Neural progenitor cell (in vitro differentiated cells): Measurements from ENCODE around the gene SERPINE2. TPM values are rescaled to one million over a fixed set of nuclear protein-coding genes. Genes with fewer than 3 reads are reported as not detected.

Experiments
- DNase-seq: peaks from one replicate; pipeline ENCODE4 v3.0.0-alpha.2; 2016; ENCODE audit warnings: low spot score
- H2AFZ ChIP-seq: fragments of 200-600 bp; sonication (generic); replicated peaks from 2 replicates; pipeline ENCODE4 v1.6.1; 2016; ENCODE audit warnings: antibody characterized with exemption
- H3F3A ChIP-seq: fragments of 200-600 bp; sonication (generic); 2 replicates; pipeline ENCODE4 v1.6.1; 2016; ENCODE audit warnings: antibody characterized with exemption, low read depth
- H3K27ac ChIP-seq: fragments of 200-600 bp; sonication (generic); 2 replicates; pipeline ENCODE4 v1.5.1; 2016; ENCODE audit warnings: mild to moderate bottlenecking
- H3K27me3 ChIP-seq: fragments of 200-600 bp; sonication (generic); 2 replicates; pipeline ENCODE4 v1.6.1; 2016; ENCODE audit warnings: mild to moderate bottlenecking, moderate library complexity
- H3K36me3 ChIP-seq: fragments of 200-600 bp; sonication (generic); 2 replicates; pipeline ENCODE4 v1.5.1; 2016
- H3K4me1 ChIP-seq: fragments of 200-600 bp; sonication (generic); 2 replicates; pipeline ENCODE4 v1.6.1; 2016; ENCODE audit warnings: mixed run types
- H3K4me2 ChIP-seq: fragments of 200-600 bp; sonication (generic); 2 replicates; pipeline ENCODE4 v1.6.1; 2016
- H3K4me3 ChIP-seq: fragments of 200-600 bp; sonication (generic); 2 replicates; pipeline ENCODE4 v1.5.1; 2016
- H3K79me2 ChIP-seq: fragments of 200-600 bp; sonication (generic); 2 replicates; pipeline ENCODE4 v1.6.1; 2016; ENCODE audit warnings: low read depth
- H3K9ac ChIP-seq: fragments of 200-600 bp; sonication (generic); 2 replicates; pipeline ENCODE4 v1.6.1; 2016
- H3K9me3 ChIP-seq: fragments of 200-600 bp; sonication (generic); 2 replicates; pipeline ENCODE4 v1.5.1; 2016; ENCODE audit warnings: low read depth
- H4K20me1 ChIP-seq: fragments of 200-600 bp; sonication (generic); 2 replicates; pipeline ENCODE4 v1.6.1; 2016; ENCODE audit warnings: low read depth
- H3K27ac Mint-ChIP-seq: 3 replicates; pipeline ENCODE4 v1.8.0; 2021; ENCODE audit warnings: mixed read lengths
- H3K27me3 Mint-ChIP-seq: 2 replicates; pipeline ENCODE4 v1.8.0; 2022; ENCODE audit warnings: low read depth, mild to moderate bottlenecking, inconsistent platforms, moderate library complexity, mixed read lengths; ENCODE audit not compliant: insufficient read depth
- H3K36me3 Mint-ChIP-seq: 3 replicates; pipeline ENCODE4 v1.8.0; 2021; ENCODE audit warnings: mixed read lengths
- H3K4me1 Mint-ChIP-seq: 3 replicates; pipeline ENCODE4 v1.8.0; 2021; ENCODE audit warnings: mixed read lengths
- H3K4me3 Mint-ChIP-seq: 3 replicates; pipeline ENCODE4 v1.8.0; 2021; ENCODE audit warnings: mild to moderate bottlenecking, moderate library complexity, mixed read lengths
- H3K9me3 Mint-ChIP-seq: 3 replicates; pipeline ENCODE4 v1.8.0; 2020; ENCODE audit warnings: mixed read lengths
- CTCF ChIP-seq: fragments of 200-600 bp; sonication (generic); IDR thresholded peaks from 2 replicates; pipeline ENCODE4 v1.5.1; 2017; ENCODE audit warnings: antibody characterized with exemption, mild to moderate bottlenecking
- EZH2 ChIP-seq: fragments of 200-600 bp; sonication (generic); IDR thresholded peaks from 2 replicates; pipeline ENCODE4 v1.6.1; 2017; ENCODE audit warnings: antibody characterized with exemption, mild to moderate bottlenecking, moderate library complexity
- EZH2phosphoT487 ChIP-seq: fragments of 200-600 bp; sonication (generic); IDR thresholded peaks from 2 replicates; pipeline ENCODE4 v1.6.1; 2017; ENCODE audit warnings: antibody characterized with exemption
- total RNA-seq: library from RNA; depleted of rRNA; stranded (reverse); fragments of >200 nt; gene quantifications from 2 replicates; pipeline ENCODE4 v1.2.3, GENCODE V29; 2015; ENCODE audit warnings: low replicate concordance

Gene SERPINE2
- total RNA-seq, 1 donor from 2014 or later, result 28.8 TPM

- Mint-ChIP-seq H3K27me3 (peaks cover 6% of the 10 kb centered on the region), H3K4me3 (peak within 1 kb of the TSS; percentile 95), H3K4me1 (peaks cover 53% of the 10 kb centered on the region), H3K9me3 (no peaks in the 10 kb centered on the region), H3K36me3 (peaks cover 16% of the 10 kb centered on the region), H3K27ac (peak within 1 kb of the TSS; percentile 90)
- H3K9ac ChIP-seq, result peak within 1 kb of the TSS; percentile 97
- peaks cover 43% of the 10 kb centered on the region for H4K20me1 ChIP-seq
- H3K27ac ChIP-seq, result peak within 1 kb of the TSS; percentile 75
- TF ChIP-seq CTCF, result peak; percentile 8
- no peak for TF ChIP-seq EZH2phosphoT487
- TF ChIP-seq EZH2, result peak; percentile 62
- H3K9me3 ChIP-seq, result no peaks in the 10 kb centered on the region
- peak within 1 kb of the TSS; percentile 92 for H3K4me3 ChIP-seq
- peaks cover 36% of the 10 kb centered on the region for H3F3A ChIP-seq
- peak; percentile 98 for DNase-seq
- no peaks in the 10 kb centered on the region for H3K36me3 ChIP-seq
- H3K79me2 ChIP-seq, result peaks cover 50% of the 10 kb centered on the region
- H3K27me3 ChIP-seq, result no peaks in the 10 kb centered on the region
- H3K4me2 ChIP-seq, result peak within 1 kb of the TSS; percentile 89
- H2AFZ ChIP-seq, result peak within 1 kb of the TSS; percentile 87
- peaks cover 69% of the 10 kb centered on the region for H3K4me1 ChIP-seq
Measured at GRCh38 chr2:223957092-223957851, 81.8 kb downstream of the SERPINE2 start, which contains the start of gene MRPL44. TSS of gene MRPL44 (plus strand) at chr2:223957463. CDS start at chr2:223957473, 10 bp downstream.

- H3F3A ChIP-seq, result peaks cover 46% of the 10 kb centered on the region
- no peak for DNase-seq
- H3K79me2 ChIP-seq, result peaks cover 40% of the 10 kb centered on the region
- Mint-ChIP-seq H3K27me3 (peaks cover 6% of the 10 kb centered on the region), H3K36me3 (peaks cover 10% of the 10 kb centered on the region), H3K27ac (peak overlapping the region; percentile 2), H3K4me1 (peaks cover 56% of the 10 kb centered on the region), H3K4me3 (peak overlapping the region; percentile 95), H3K9me3 (no peaks in the 10 kb centered on the region)
- TF ChIP-seq EZH2phosphoT487 (no peak), EZH2 (no peak), CTCF (no peak)
- no peak overlapping the region for H3K27ac ChIP-seq
- H3K4me3 ChIP-seq, result no peak overlapping the region
- H3K9me3 ChIP-seq, result no peaks in the 10 kb centered on the region
- no peak overlapping the region for H3K9ac ChIP-seq
- H4K20me1 ChIP-seq, result peaks cover 34% of the 10 kb centered on the region
- H2AFZ ChIP-seq, result no peak overlapping the region
- peaks cover 75% of the 10 kb centered on the region for H3K4me1 ChIP-seq
- H3K4me2 ChIP-seq, result peak overlapping the region; percentile 59
- H3K36me3 ChIP-seq, result no peaks in the 10 kb centered on the region
- no peaks in the 10 kb centered on the region for H3K27me3 ChIP-seq
Measured at GRCh38 chr2:223956300-223956699, 82.8 kb downstream of the SERPINE2 start.

GRCh38 chr2:223954401-223954800 is 84.7 kb downstream of the SERPINE2 start:
- no peak overlapping the region for H3K4me3 Mint-ChIP-seq
- DNase-seq, result peak; percentile 38
- peaks cover 67% of the 10 kb centered on the region for H3K4me1 ChIP-seq
- TF ChIP-seq CTCF, result no peak
- no peak for TF ChIP-seq EZH2phosphoT487
- no peak for TF ChIP-seq EZH2
- peaks cover 58% of the 10 kb centered on the region for H3F3A ChIP-seq
- no peaks in the 10 kb centered on the region for H3K36me3 Mint-ChIP-seq
- peak overlapping the region; percentile 40 for H2AFZ ChIP-seq
- H3K79me2 ChIP-seq, result peaks cover 21% of the 10 kb centered on the region
- no peak overlapping the region for H3K4me2 ChIP-seq
- H3K27me3 Mint-ChIP-seq, result peaks cover 6% of the 10 kb centered on the region
- H3K27ac Mint-ChIP-seq, result no peak overlapping the region
- H3K27me3 ChIP-seq, result no peaks in the 10 kb centered on the region
- peaks cover 15% of the 10 kb centered on the region for H4K20me1 ChIP-seq
- no peaks in the 10 kb centered on the region for H3K9me3 Mint-ChIP-seq
- H3K9ac ChIP-seq, result no peak overlapping the region
- no peaks in the 10 kb centered on the region for H3K9me3 ChIP-seq
- H3K4me3 ChIP-seq, result no peak overlapping the region
- H3K4me1 Mint-ChIP-seq, result peaks cover 44% of the 10 kb centered on the region
- peak overlapping the region; percentile 52 for H3K27ac ChIP-seq
- no peaks in the 10 kb centered on the region for H3K36me3 ChIP-seq
